ENCODE results near the gene DSCAML1. TPM values are rescaled to one million over a fixed set of nuclear protein-coding genes. Genes with fewer than 3 reads are reported as not detected.

DSCAML1 gene
- total and polyA plus RNA-seq, 9 of the 15 experiments (the other 6 are each of a cell fraction or from before 2014, with no cell fraction given): not detected

- TF ChIP-seq CBX2 (IDR thresholded peaks at IDR 0.05; ENCODE audit: insufficient read depth, low read length, poor library complexity, severe bottlenecking): no peak
- no peak for TF ChIP-seq KAT8 (IDR thresholded peaks at IDR 0.05; ENCODE audit: low read depth)
Measured at GRCh38 chr11:117412176-117412575, 384.8 kb downstream of the DSCAML1 start (continued).

DNA sequence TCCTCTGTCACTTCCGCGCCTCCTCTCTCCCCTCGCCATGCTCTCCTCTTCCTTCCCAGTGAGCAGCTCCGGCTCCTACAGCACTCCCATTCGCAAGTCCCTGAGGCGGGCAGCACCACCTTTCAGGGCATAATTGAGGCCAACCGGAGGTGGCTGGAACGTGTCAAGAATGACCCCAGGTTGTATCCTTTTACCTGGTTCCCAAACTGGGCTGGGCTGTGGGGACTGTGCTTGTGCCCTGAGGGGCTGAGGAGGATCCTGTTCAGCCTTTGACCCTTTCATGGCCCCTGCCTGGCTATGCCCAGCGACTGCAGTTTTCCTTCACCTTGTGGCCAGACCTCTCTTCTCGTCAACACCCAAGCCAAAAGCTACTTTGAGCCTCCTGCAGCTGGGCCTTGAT lies 385.3 kb downstream of the DSCAML1 start:
- Histone ChIP-seq H3K4me1 (replicated peaks in 1 of 2; ENCODE audit: control insufficient read depth in 2 of 2, insufficient read depth in 2 of 2, low read length in 2 of 2) (peaks cover 0 to 8% of the 10 kb centered on the region in 2 experiments; a peak in 1 of 5 replicates), H3K27me3 (ENCODE audit: control insufficient read depth in 2 of 2, insufficient read depth in 2 of 2, low read length in 2 of 2) (peaks cover 7 to 41% of the 10 kb centered on the region in 2 experiments; a peak in 4 of 5 replicates), H2AFZ (ENCODE audit: low read depth, low read length) (no peak overlapping the region), H3K4me3 (no peak overlapping the region), H3K4me2 (ENCODE audit: insufficient read depth, low read length) (no peak overlapping the region), H3K9ac (ENCODE audit: insufficient read depth in 1 of 2, low read depth in 2 of 2, low read length in 2 of 2) (no peak overlapping the region), H3K79me2 (ENCODE audit: control insufficient read depth, insufficient read depth, low read length) (no peaks in the 10 kb centered on the region), H4K20me1 (replicated peaks; ENCODE audit: control insufficient read depth, insufficient read depth, low read length) (no peaks in the 10 kb centered on the region), H3K27ac (ENCODE audit: extremely low read depth, low read depth, low read length) (no peak overlapping the region), H3K9me1 (ENCODE audit: control insufficient read depth, insufficient read depth, low read length) (no peaks in the 10 kb centered on the region), H3K9me3 (replicated peaks; ENCODE audit: control insufficient read depth, insufficient read depth, low read depth, low read length) (no peaks in the 10 kb centered on the region), H3K36me3 (ENCODE audit: control insufficient read depth, insufficient read depth, low read length) (no peaks in the 10 kb centered on the region)
- ChIA-PET CTCF (ENCODE audit: low intra/inter-chr PET ratio) (no interaction called here), POLR2A (interaction anchor here (0.6 to 1.1 kb wide), 4 partner anchors 11 to 329 kb away, joined by 3 read pairs; no protein-coding TSS in a partner anchor)
- 32% methylated on average over 9 of the region's 10 CpGs for WGBS (ENCODE audit: insufficient coverage, low coverage, missing lambda C conversion rate)
- in situ Hi-C loops (cut with MboI): no loop called here
- no peak for DNase-seq (ENCODE audit: extremely low read depth in 1 of 4, low spot score in 3 of 4)
- no peak for FAIRE-seq
- intact Hi-C loops (cut with micrococcal nuclease): no loop called here
- no peak for ATAC-seq
- BruUV-seq (replicated peaks): no TSS peak
- TF ChIP-seq KAT2B (IDR thresholded peaks at IDR 0.05; ENCODE audit: low read depth, low read length): no peak
- TF ChIP-seq TEAD4 (IDR thresholded peaks at IDR 0.05; ENCODE audit: low read length): no peak
- no peak for TF ChIP-seq TEAD4 (CRISPR knock-in tag; IDR thresholded peaks at IDR 0.05; ENCODE audit: borderline replicate concordance)
- TF ChIP-seq STAT5A (IDR thresholded peaks at IDR 0.05; ENCODE audit: borderline replicate concordance, low read length): no peak
- TF ChIP-seq, protein P1, sequence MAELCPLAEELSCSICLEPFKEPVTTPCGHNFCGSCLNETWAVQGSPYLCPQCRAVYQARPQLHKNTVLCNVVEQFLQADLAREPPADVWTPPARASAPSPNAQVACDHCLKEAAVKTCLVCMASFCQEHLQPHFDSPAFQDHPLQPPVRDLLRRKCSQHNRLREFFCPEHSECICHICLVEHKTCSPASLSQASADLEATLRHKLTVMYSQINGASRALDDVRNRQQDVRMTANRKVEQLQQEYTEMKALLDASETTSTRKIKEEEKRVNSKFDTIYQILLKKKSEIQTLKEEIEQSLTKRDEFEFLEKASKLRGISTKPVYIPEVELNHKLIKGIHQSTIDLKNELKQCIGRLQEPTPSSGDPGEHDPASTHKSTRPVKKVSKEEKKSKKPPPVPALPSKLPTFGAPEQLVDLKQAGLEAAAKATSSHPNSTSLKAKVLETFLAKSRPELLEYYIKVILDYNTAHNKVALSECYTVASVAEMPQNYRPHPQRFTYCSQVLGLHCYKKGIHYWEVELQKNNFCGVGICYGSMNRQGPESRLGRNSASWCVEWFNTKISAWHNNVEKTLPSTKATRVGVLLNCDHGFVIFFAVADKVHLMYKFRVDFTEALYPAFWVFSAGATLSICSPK (IDR thresholded peaks at IDR 0.05; ENCODE audit: borderline replicate concordance): no peak
- TF ChIP-seq ZBTB1 (CRISPR knock-in tag; IDR thresholded peaks at IDR 0.05; ENCODE audit: borderline replicate concordance, low read depth): no peak
- no peak for TF ChIP-seq UBTF (IDR thresholded peaks at IDR 0.05; ENCODE audit: borderline replicate concordance in 1 of 2, low read depth in 2 of 2, low read length in 2 of 2)
- TF ChIP-seq POLR2G (IDR thresholded peaks at IDR 0.05; ENCODE audit: low read depth, low read length): no peak
- TF ChIP-seq SRSF9 (IDR thresholded peaks at IDR 0.05; ENCODE audit: borderline replicate concordance, low read depth, low read length): no peak
- TF ChIP-seq, protein P2, sequence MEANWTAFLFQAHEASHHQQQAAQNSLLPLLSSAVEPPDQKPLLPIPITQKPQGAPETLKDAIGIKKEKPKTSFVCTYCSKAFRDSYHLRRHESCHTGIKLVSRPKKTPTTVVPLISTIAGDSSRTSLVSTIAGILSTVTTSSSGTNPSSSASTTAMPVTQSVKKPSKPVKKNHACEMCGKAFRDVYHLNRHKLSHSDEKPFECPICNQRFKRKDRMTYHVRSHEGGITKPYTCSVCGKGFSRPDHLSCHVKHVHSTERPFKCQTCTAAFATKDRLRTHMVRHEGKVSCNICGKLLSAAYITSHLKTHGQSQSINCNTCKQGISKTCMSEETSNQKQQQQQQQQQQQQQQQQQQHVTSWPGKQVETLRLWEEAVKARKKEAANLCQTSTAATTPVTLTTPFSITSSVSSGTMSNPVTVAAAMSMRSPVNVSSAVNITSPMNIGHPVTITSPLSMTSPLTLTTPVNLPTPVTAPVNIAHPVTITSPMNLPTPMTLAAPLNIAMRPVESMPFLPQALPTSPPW (CRISPR knock-in tag; IDR thresholded peaks at IDR 0.05): no peak
- no peak for TF ChIP-seq EZH2 (IDR thresholded peaks at IDR 0.05; ENCODE audit: borderline replicate concordance, low read depth, low read length)
- no peak for TF ChIP-seq HCFC1 (IDR thresholded peaks at IDR 0.05; ENCODE audit: low read depth, low read length)
- TF ChIP-seq, protein P3, sequence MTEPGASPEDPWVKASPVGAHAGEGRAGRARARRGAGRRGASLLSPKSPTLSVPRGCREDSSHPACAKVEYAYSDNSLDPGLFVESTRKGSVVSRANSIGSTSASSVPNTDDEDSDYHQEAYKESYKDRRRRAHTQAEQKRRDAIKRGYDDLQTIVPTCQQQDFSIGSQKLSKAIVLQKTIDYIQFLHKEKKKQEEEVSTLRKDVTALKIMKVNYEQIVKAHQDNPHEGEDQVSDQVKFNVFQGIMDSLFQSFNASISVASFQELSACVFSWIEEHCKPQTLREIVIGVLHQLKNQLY (CRISPR knock-in tag; conservative IDR thresholded peaks at IDR 0.05): no peak

Data from K562 (cell line).